Heart left ventricle (tissue), 16 donors: ENCODE data around the gene MPRIP. TPM values are rescaled to one million over a fixed set of nuclear protein-coding genes. Genes with fewer than 3 reads are reported as not detected.
A peak's percentile ranks its signal among the peaks of the same experiment; 100 is the strongest.

Experiments used
- ATAC-seq, 4 donors: fragments of 200-7000 bp; cut with Tn5 transposase; one replicate each; pipeline ENCODE4 v1.9.1; 2020 to 2022; ENCODE audit warnings: moderate library complexity in 4 of 4, mild to moderate bottlenecking in 3 of 4, moderate number of reproducible peaks in 1 of 4
- DNase-seq, 5 donors: peaks; one replicate each; pipeline ENCODE4 v3.0.0-alpha.2; 2020
- H3K27ac ChIP-seq, 12 donors: fragments of 200-600 bp; sonication (generic) in 4 of 12; one replicate each; pipeline versions ENCODE4 v1.5.0 to v1.8.0; 2016 to 2022; ENCODE audit warnings: mild to moderate bottlenecking in 2 of 12
- H3K27me3 ChIP-seq, 9 donors: fragments of 200-600 bp; sonication (generic) in 2 of 9; one replicate each; pipeline versions ENCODE4 v1.5.1 to v1.8.0; 2016 to 2022; ENCODE audit warnings: mild to moderate bottlenecking in 3 of 9
- H3K36me3 ChIP-seq, 9 donors: fragments of 200-600 bp; sonication (generic) in 2 of 9; one replicate each; pipeline versions ENCODE4 v1.5.0 to v1.8.0; 2018 to 2022; ENCODE audit warnings: mild to moderate bottlenecking in 2 of 9
- H3K4me1 ChIP-seq, 12 donors: fragments of 200-600 bp; sonication (generic) in 4 of 12; one replicate each; pipeline versions ENCODE4 v1.5.0 to v1.8.0; 2016 to 2022; ENCODE audit warnings: mild to moderate bottlenecking in 3 of 12
- H3K4me3 ChIP-seq, 12 donors: fragments of 200-600 bp; sonication (generic) in 4 of 12; one replicate each; pipeline versions ENCODE4 v1.5.0 to v1.8.0; 2017 to 2022; ENCODE audit warnings: mild to moderate bottlenecking in 9 of 12, moderate library complexity in 4 of 12
- H3K9me3 ChIP-seq, 12 donors: fragments of 200-600 bp; sonication (generic) in 4 of 12; one replicate each; pipeline versions ENCODE4 v1.5.0 to v1.8.0; 2016 to 2022; ENCODE audit warnings: mild to moderate bottlenecking in 1 of 12
- CTCF ChIP-seq, 12 donors: fragments of 200-600 bp; sonication (generic) in 4 of 12; IDR thresholded peaks; one replicate each; pipeline versions ENCODE4 v1.5.0 to v1.8.0; 2018 to 2022; ENCODE audit warnings: antibody characterized with exemption in 12 of 12, mild to moderate bottlenecking in 5 of 12
- POLR2A ChIP-seq, 2 donors: fragments of 450-650 bp; IDR thresholded peaks; one replicate each; pipeline ENCODE4 v1.6.1; 2017; ENCODE audit warnings: antibody characterized with exemption in 2 of 2, mild to moderate bottlenecking in 2 of 2, moderate library complexity in 2 of 2
- WGBS, 4 donors: extraction: QIAGEN DNeasy Blood & Tissue Kit in 2 of 4; methylation state at CpG; one replicate each; pipeline versions ENCODE4 v1.1.5 to v1.1.7; 2013 to 2018; 5-methylcytosine and 5-hydroxymethylcytosine counted together
- intact Hi-C, 10 donors: fragments of 100-400 bp; cut with DNase I; formaldehyde crosslinking; loops; one replicate each; pipeline versions ENCODE4 v1.11.1 to v1.14.2; 2022
- polyA plus RNA-seq, 2 donors: library from polyadenylated mRNA; stranded (reverse); fragments of 200-250 nt; gene quantifications; one replicate each; pipeline ENCODE4 v1.2.3, GENCODE V29; 2013
- total RNA-seq, 9 donors: library from RNA; depleted of rRNA in 2 of 9; stranded (reverse); fragments of >200 nt in 2 of 9; fragmentation: NEBNext Ultra II Directional in 3 of 9; extraction: Animal tissue kit (Norgen Biotek cat#: 25700) in 3 of 9; gene quantifications; one replicate each; pipeline versions ENCODE4 v1.1.0 to v1.2.4, GENCODE V29; 2016 to 2023
- donor health status: ischemic (EF 13 %, LVEDD 7.1; RV severe dilation, severe dysfunction).
- donor health status: healthy with polysubstance abuse.
- donor health status: DM: no; HTN: yes; CAD: no.
- donor health status: DM: no; HTN: no; CAD: no.
- donor health status: ischemic (EF 25% LVEDD 6.9; RV normal size, moderate dysfunction).
- donor health status: ischemic (EF 25% LVEDD 5.7; RV mildly dilated, moderate dysfunction).
- donor health status: healthy.
- donor health status: DM: yes; HTN: yes; CAD: no.
- donor health status: ischemic (EF 35%, LVEDD 5.7; RV mildly dilated, moderate dysfunction).
- donor health status: nonischemic (EF 11% LVEDD 7.7; RV severe dilation, severe dysfunction).
- donor health status: DM: yes; HTN: yes; CAD: no.
- donor health status: PGD.
- donor health status: ischemic (EF 29% LVEDD 5.4; RV normal size, mild dysfunction).
- donor health status: nonischemic (EF 23%, LVEDD 6.1; RV moderate dilation, normal function).

Gene MPRIP
- total and polyA plus RNA-seq, 11 donors: 131 to 686 (median 343) TPM

GRCh38 chr17:17017343-17018014, 24.8 kb upstream of the MPRIP start:
- no peak for ATAC-seq

GRCh38 chr17:17018021-17018441, 24.2 kb upstream of the MPRIP start:
- Histone ChIP-seq H3K4me3 (no peak overlapping the region), H3K27me3 (no peaks in the 10 kb centered on the region), H3K36me3 (no peaks in the 10 kb centered on the region), H3K4me1 (peaks cover 0 to 22% (median 18%) of the 10 kb centered on the region in 12 donors), H3K27ac (no peak overlapping the region), H3K9me3 (no peaks in the 10 kb centered on the region)
- intact Hi-C loops: no loop called here
- DNase-seq: peak in 2 of 5 donors; percentile 17 to 26
- 81 to 92% (median 88%) methylated on average over 9 to 11 of the region's 11 CpGs for WGBS, 4 donors
- TF ChIP-seq POLR2A (IDR thresholded peaks at IDR 0.05) (no peak), CTCF (IDR thresholded peaks at IDR 0.05) (no peak)
- no peak for ATAC-seq

More at GRCh38 chr17:17017343-17018014, 24.8 kb upstream of the MPRIP start:
- intact Hi-C loops: no loop called here
- Histone ChIP-seq H3K27ac (no peak overlapping the region), H3K4me3 (no peak overlapping the region), H3K36me3 (no peaks in the 10 kb centered on the region), H3K9me3 (no peaks in the 10 kb centered on the region), H3K4me1 (peaks cover 0 to 22% (median 18%) of the 10 kb centered on the region in 12 donors), H3K27me3 (no peaks in the 10 kb centered on the region)
- WGBS, 4 donors: 95 to 100% (median 96%) methylated on average over 8 of the region's 8 CpGs
- peak in 2 of 5 donors; percentile 11 to 29 for DNase-seq
- TF ChIP-seq CTCF (IDR thresholded peaks at IDR 0.05) (no peak), POLR2A (IDR thresholded peaks at IDR 0.05) (no peak)

- no peaks in the 10 kb centered on the region for H3K36me3 ChIP-seq
- no peak overlapping the region for H3K4me3 ChIP-seq
- no peaks in the 10 kb centered on the region for H3K9me3 ChIP-seq
- ATAC-seq (no peak), DNase-seq (peak in 2 of 5 donors; percentile 16 to 40)
- TF ChIP-seq POLR2A (IDR thresholded peaks at IDR 0.05): no peak
- H3K27me3 ChIP-seq: no peaks in the 10 kb centered on the region
- peaks cover 0 to 22% (median 18%) of the 10 kb centered on the region in 12 donors for H3K4me1 ChIP-seq
- no peak overlapping the region for H3K27ac ChIP-seq
- intact Hi-C loops: no loop called here
- WGBS, 4 donors: 95 to 98% (median 97%) methylated on average over 5 to 10 of the region's 10 CpGs
Observed at GRCh38 chr17:17018612-17019429, 23.4 kb upstream of the MPRIP start.

- ATAC-seq (no peak), DNase-seq (no peak)
- Histone ChIP-seq H3K9me3 (no peaks in the 10 kb centered on the region), H3K27me3 (no peaks in the 10 kb centered on the region), H3K4me3 (no peak overlapping the region), H3K4me1 (peaks cover 0 to 22% (median 18%) of the 10 kb centered on the region in 12 donors), H3K27ac (no peak overlapping the region), H3K36me3 (no peaks in the 10 kb centered on the region)
- WGBS, 4 donors: 87 to 95% (median 90%) methylated on average over 5 of the region's 5 CpGs
- intact Hi-C loops: no loop called here
- no peak for TF ChIP-seq CTCF (IDR thresholded peaks at IDR 0.05)
- no peak for TF ChIP-seq POLR2A (IDR thresholded peaks at IDR 0.05)
Observed at GRCh38 chr17:17019430-17019762, 22.9 kb upstream of the MPRIP start.
